ENCODE measurements around the gene STXBP6.

DNA sequence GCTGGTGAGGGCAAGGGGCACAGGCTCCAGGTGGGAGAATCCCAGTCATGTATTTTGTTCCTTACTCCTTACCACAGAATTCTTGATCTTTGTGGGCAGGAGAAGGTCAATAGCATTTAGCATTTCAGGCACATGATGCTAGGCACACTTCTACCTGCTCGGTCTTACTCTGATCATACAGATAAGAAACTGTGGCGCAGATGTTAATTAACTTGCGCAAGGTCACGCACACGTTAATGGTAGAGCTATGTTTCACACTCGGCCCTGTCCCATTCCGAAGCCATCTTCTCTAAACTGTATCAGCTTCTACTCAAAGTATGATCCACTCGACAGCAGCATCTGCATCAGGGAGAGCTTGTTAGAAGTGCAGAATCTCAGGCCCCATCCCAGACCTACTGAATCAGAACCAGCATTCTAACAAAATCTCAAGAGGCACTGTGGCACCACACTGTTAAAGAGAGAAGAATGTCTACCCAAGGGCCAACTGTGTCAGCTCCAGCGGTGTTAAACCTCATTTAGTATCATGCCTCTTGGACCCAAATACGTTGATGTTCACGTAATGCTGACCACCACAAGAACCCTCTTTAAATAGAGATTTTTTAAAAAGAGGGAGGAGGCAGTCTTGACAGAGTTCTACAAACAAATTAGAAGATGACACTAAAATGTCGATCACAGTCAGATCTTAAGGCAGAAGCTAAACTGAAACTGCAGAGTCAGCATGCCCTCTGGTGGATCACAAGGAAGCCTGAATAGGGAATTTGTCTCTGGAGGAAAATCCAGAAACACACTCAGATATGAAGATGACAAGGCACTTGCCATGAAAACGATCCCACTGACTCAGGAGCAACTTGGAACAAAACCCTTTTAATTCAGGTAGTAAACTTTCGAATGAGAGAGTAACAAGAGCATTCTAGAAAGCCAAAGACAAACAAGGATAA is 7.3 kb downstream of the STXBP6 start:
- TF ChIP-seq CTCF (IDR thresholded peaks at IDR 0.05; ENCODE audit: poor library complexity, severe bottlenecking) (peak; percentile 84), MXI1 (conservative IDR thresholded peaks at IDR 0.05; ENCODE audit: poor library complexity, severe bottlenecking) (no peak)

Measured in neural cell (in vitro differentiated cells).